Astrocyte (in vitro differentiated cells and primary cell): ENCODE measurements around the gene CCL17. TPM values are rescaled to one million over a fixed set of nuclear protein-coding genes. Genes with fewer than 3 reads are reported as not detected.

Source experiments
- DNase-seq: peaks from one replicate; pipeline ENCODE4 v3.0.0-alpha.2; 2010; ENCODE audit warnings: low read depth
- FAIRE-seq: peaks from 2 replicates; lab custom pipeline; 2011; peaks lifted over from hg19 to GRCh38; lab: Jason Lieb, UNC
- H2AFZ ChIP-seq: 2 replicates; pipeline ENCODE4 v1.6.0; 2012; ENCODE audit warnings: low read depth, low read length, inconsistent platforms
- H3K27ac ChIP-seq: 2 replicates; pipeline ENCODE4 v1.5.1; 2011; ENCODE audit warnings: low read depth, low read length, inconsistent platforms
- H3K27me3 ChIP-seq: 2 replicates; pipeline ENCODE4 v1.6.0; 2011; ENCODE audit warnings: low read length, inconsistent platforms; ENCODE audit not compliant: insufficient read depth
- H3K36me3 ChIP-seq: 2 replicates; pipeline ENCODE4 v1.5.1; 2011; ENCODE audit warnings: low read length, inconsistent platforms; ENCODE audit not compliant: insufficient read depth
- H3K4me1 ChIP-seq: 2 replicates; pipeline ENCODE4 v1.5.1; 2011; ENCODE audit warnings: low read length, inconsistent platforms; ENCODE audit not compliant: insufficient read depth
- H3K4me2 ChIP-seq: 2 replicates; pipeline ENCODE4 v1.6.0; 2012; ENCODE audit warnings: low read length, inconsistent platforms
- H3K4me3 ChIP-seq: 2 replicates; pipeline ENCODE4 v1.5.1; 2011; ENCODE audit warnings: low read depth, mild to moderate bottlenecking, low read length, inconsistent platforms; ENCODE audit not compliant: insufficient read depth
- H3K79me2 ChIP-seq: 2 replicates; pipeline ENCODE4 v1.6.0; 2012; ENCODE audit warnings: mild to moderate bottlenecking, low read length, inconsistent platforms; ENCODE audit not compliant: insufficient read depth
- H3K9ac ChIP-seq: 2 replicates; pipeline ENCODE4 v1.6.0; 2012; ENCODE audit warnings: mild to moderate bottlenecking, low read length, inconsistent platforms
- H3K9me3 ChIP-seq: 2 replicates; pipeline ENCODE4 v1.5.1; 2012; ENCODE audit warnings: low read depth, mild to moderate bottlenecking, low read length, inconsistent platforms; ENCODE audit not compliant: insufficient read depth
- H4K20me1 ChIP-seq: 2 replicates; pipeline ENCODE4 v1.6.0; 2012; ENCODE audit warnings: low read length, inconsistent platforms; ENCODE audit not compliant: insufficient read depth
- H3K27ac Mint-ChIP-seq: one replicate; pipeline ENCODE4 v1.8.0; 2021; ENCODE audit warnings: mild to moderate bottlenecking, mixed read lengths; ENCODE audit not compliant: unreplicated experiment
- H3K27me3 Mint-ChIP-seq: one replicate; pipeline ENCODE4 v1.8.0; 2021; ENCODE audit warnings: low read depth, mixed read lengths; ENCODE audit not compliant: unreplicated experiment
- H3K36me3 Mint-ChIP-seq: one replicate; pipeline ENCODE4 v1.8.0; 2021; ENCODE audit warnings: low read depth, mixed read lengths; ENCODE audit not compliant: unreplicated experiment
- H3K4me1 Mint-ChIP-seq: one replicate; pipeline ENCODE4 v1.8.0; 2021; ENCODE audit warnings: low read depth, mixed read lengths; ENCODE audit not compliant: unreplicated experiment
- H3K4me3 Mint-ChIP-seq: one replicate; pipeline ENCODE4 v1.8.0; 2021; ENCODE audit warnings: mild to moderate bottlenecking, moderate library complexity, mixed read lengths; ENCODE audit not compliant: unreplicated experiment
- H3K9me3 Mint-ChIP-seq: one replicate; pipeline ENCODE4 v1.8.0; 2021; ENCODE audit warnings: mild to moderate bottlenecking, mixed read lengths; ENCODE audit not compliant: unreplicated experiment
- EZH2 ChIP-seq: IDR thresholded peaks from 2 replicates; pipeline ENCODE4 v1.6.1; 2012; ENCODE audit warnings: mild to moderate bottlenecking, low read length, inconsistent platforms; ENCODE audit not compliant: insufficient read depth
- total RNA-seq: library from RNA; stranded (reverse); gene quantifications from 2 replicates; pipeline ENCODE4 v1.2.1, GENCODE V29; 2021
- TF ChIP-seq, protein P1 (sequence below): IDR thresholded peaks from 2 replicates; pipeline ENCODE4 v1.5.1; 2011; ENCODE audit warnings: low read depth, mild to moderate bottlenecking, inconsistent platforms, low read length, moderate library complexity; ENCODE audit not compliant: insufficient read depth

The CCL17 gene
- total RNA-seq, 1 donor from 2014 or later: not detected

GRCh38 chr16:57446531-57447185, 42.1 kb downstream of the CCL17 start:
- H3K27ac ChIP-seq: peak overlapping the region; percentile 83
- H3K4me1 ChIP-seq: peaks cover 14% of the 10 kb centered on the region
- no peaks in the 10 kb centered on the region for H3K9me3 Mint-ChIP-seq
- peaks cover 15% of the 10 kb centered on the region for H4K20me1 ChIP-seq
- H3K9ac ChIP-seq: peak overlapping the region; percentile 97
- H3K4me2 ChIP-seq: peak overlapping the region; percentile 92
- H3K36me3 ChIP-seq: peaks cover 2% of the 10 kb centered on the region
- no peaks in the 10 kb centered on the region for H3K9me3 ChIP-seq
- H3K79me2 ChIP-seq: peaks cover 76% of the 10 kb centered on the region
- H2AFZ ChIP-seq: peak overlapping the region; percentile 74
- H3K27me3 ChIP-seq: no peaks in the 10 kb centered on the region
- peaks cover 7% of the 10 kb centered on the region for H3K36me3 Mint-ChIP-seq
- H3K27ac Mint-ChIP-seq: peak overlapping the region; percentile 96
- FAIRE-seq (no peak), DNase-seq (peak; percentile 6)
- H3K4me1 Mint-ChIP-seq: peaks cover 11% of the 10 kb centered on the region
- no peak for TF ChIP-seq EZH2
- TF ChIP-seq, protein P1, sequence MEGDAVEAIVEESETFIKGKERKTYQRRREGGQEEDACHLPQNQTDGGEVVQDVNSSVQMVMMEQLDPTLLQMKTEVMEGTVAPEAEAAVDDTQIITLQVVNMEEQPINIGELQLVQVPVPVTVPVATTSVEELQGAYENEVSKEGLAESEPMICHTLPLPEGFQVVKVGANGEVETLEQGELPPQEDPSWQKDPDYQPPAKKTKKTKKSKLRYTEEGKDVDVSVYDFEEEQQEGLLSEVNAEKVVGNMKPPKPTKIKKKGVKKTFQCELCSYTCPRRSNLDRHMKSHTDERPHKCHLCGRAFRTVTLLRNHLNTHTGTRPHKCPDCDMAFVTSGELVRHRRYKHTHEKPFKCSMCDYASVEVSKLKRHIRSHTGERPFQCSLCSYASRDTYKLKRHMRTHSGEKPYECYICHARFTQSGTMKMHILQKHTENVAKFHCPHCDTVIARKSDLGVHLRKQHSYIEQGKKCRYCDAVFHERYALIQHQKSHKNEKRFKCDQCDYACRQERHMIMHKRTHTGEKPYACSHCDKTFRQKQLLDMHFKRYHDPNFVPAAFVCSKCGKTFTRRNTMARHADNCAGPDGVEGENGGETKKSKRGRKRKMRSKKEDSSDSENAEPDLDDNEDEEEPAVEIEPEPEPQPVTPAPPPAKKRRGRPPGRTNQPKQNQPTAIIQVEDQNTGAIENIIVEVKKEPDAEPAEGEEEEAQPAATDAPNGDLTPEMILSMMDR: no peak
- H3K4me3 Mint-ChIP-seq: peak overlapping the region; percentile 93
- peak overlapping the region; percentile 86 for H3K4me3 ChIP-seq
- H3K27me3 Mint-ChIP-seq: no peaks in the 10 kb centered on the region

GRCh38 chr16:57447186-57447962, 42.8 kb downstream of the CCL17 start, which contains the start of the genes CIAPIN1 and COQ9:
Gene CIAPIN1 (minus strand): TSS chr16:57447385. CDS start chr16:57440928, 6,457 bp downstream.
Gene COQ9 (plus strand): TSS chr16:57447479. CDS start chr16:57447506, 27 bp downstream.
- DNase-seq: peak; percentile 77
- no peak for TF ChIP-seq EZH2
- TF ChIP-seq, protein P1: no peak

More at GRCh38 chr16:57447186-57447962, 42.8 kb downstream of the CCL17 start, which contains the start of the genes CIAPIN1 and COQ9:
- Mint-ChIP-seq H3K4me3 (peak within 1 kb of the TSS; percentile 93), H3K9me3 (no peaks in the 10 kb centered on the region), H3K4me1 (peaks cover 11% of the 10 kb centered on the region), H3K36me3 (peaks cover 7% of the 10 kb centered on the region), H3K27me3 (no peaks in the 10 kb centered on the region), H3K27ac (peak within 1 kb of the TSS; percentile 96)
- peak within 1 kb of the TSS; percentile 97 for H3K9ac ChIP-seq
- peak within 1 kb of the TSS; percentile 86 for H3K4me3 ChIP-seq
- H3K9me3 ChIP-seq: no peaks in the 10 kb centered on the region
- peak within 1 kb of the TSS; percentile 83 for H3K27ac ChIP-seq
- no peak for FAIRE-seq
- H3K36me3 ChIP-seq: peaks cover 6% of the 10 kb centered on the region
- peaks cover 14% of the 10 kb centered on the region for H4K20me1 ChIP-seq
- no peaks in the 10 kb centered on the region for H3K27me3 ChIP-seq
- H3K4me1 ChIP-seq: peaks cover 14% of the 10 kb centered on the region
- H3K4me2 ChIP-seq: peak within 1 kb of the TSS; percentile 92
- H3K79me2 ChIP-seq: peaks cover 71% of the 10 kb centered on the region
- peak within 1 kb of the TSS; percentile 86 for H2AFZ ChIP-seq
